Peyer's patch (tissue), 4 donors: ENCODE data around the gene NCCRP1.

Experiments
- POLR2A ChIP-seq, 2 donors: fragments of 450-650 bp; IDR thresholded peaks; one replicate each; pipeline ENCODE4 v1.5.1; 2017; ENCODE audit warnings: antibody characterized with exemption in 2 of 2, mild to moderate bottlenecking in 2 of 2, moderate library complexity in 2 of 2
- TF ChIP-seq, protein P1 (sequence below), 6 experiments: fragments of 450-650 bp in 4 of 6; fragments of 200-600 bp in 2 of 6; sonication (generic) in 1 of 6; IDR thresholded peaks; one replicate each; pipeline ENCODE4 v1.5.1; 2017 to 2019; ENCODE audit warnings: antibody characterized with exemption in 6 of 6, mild to moderate bottlenecking in 3 of 6, moderate library complexity in 1 of 6

DNA sequence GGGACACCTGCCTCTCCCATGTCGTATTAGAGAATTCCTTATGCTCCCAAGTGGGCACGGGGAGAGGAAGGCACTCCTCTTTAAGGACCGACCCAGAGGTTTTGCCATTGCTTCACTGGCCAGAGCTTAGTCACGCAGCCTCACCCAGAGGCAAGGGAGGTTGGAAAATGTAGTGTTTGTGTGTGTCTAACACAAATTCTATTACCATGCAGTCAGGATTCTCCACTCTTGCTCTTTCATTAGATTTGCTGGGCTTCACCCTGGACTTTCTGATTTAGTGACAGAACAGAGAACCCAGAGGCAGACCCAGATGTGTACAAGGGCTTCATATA is 14.6 kb upstream of the NCCRP1 start:
- TF ChIP-seq, protein P1, sequence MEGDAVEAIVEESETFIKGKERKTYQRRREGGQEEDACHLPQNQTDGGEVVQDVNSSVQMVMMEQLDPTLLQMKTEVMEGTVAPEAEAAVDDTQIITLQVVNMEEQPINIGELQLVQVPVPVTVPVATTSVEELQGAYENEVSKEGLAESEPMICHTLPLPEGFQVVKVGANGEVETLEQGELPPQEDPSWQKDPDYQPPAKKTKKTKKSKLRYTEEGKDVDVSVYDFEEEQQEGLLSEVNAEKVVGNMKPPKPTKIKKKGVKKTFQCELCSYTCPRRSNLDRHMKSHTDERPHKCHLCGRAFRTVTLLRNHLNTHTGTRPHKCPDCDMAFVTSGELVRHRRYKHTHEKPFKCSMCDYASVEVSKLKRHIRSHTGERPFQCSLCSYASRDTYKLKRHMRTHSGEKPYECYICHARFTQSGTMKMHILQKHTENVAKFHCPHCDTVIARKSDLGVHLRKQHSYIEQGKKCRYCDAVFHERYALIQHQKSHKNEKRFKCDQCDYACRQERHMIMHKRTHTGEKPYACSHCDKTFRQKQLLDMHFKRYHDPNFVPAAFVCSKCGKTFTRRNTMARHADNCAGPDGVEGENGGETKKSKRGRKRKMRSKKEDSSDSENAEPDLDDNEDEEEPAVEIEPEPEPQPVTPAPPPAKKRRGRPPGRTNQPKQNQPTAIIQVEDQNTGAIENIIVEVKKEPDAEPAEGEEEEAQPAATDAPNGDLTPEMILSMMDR (IDR thresholded peaks at IDR 0.05) = no peak
- no peak for TF ChIP-seq POLR2A (IDR thresholded peaks at IDR 0.05)
